ENCODE measurements around the gene TSPAN18.

TSPAN18 gene

DNA sequence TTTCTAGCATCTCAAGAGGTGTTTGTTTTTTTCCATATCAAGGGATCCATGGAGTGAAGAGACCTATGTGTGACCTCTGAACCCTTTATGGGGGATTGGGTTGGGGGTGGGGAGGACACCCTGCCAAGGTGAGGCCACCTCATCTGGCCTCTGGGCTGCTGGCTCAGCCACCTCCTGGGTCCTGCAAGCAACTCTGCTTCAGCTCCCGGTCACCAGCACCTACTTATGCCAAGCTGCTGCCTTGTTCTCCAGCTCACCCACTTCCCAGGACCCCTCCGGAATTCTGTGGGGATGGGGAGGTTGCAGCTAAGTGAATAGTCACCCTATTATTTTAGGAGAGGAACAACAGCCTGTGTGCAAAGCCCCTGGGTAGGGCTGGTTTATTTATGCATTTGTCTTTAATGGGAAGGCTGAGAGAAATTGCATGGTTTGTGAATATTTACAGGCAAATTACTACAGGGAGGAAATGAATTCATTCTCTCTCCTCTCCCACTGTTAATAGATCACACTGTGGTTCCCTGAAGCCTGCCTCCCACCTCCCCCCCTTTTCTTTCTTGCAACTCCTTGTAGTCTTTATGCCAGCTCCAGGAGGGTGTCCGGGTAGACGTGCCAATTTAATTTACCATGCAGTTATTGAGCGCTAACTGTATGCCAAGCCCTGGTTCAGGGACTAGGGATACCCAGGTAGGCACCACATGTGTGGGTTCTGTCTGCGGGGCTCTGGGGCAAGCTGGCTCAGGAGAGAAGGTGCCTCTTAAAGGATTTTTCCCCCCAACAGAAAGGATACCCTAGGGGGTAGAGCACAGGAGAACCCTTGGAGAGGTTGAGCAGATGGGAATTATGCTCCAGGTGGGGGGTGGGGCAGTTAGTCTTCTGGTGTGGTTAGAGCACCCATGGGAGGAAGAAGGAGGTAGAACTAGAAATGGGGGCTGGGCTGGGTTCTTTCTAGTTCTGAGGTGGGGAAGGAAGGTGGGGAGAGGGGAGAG is 50.7 kb downstream of the TSPAN18 start:
- no peak for DNase-seq (ENCODE audit: low read depth in 2 of 2)

DNA sequence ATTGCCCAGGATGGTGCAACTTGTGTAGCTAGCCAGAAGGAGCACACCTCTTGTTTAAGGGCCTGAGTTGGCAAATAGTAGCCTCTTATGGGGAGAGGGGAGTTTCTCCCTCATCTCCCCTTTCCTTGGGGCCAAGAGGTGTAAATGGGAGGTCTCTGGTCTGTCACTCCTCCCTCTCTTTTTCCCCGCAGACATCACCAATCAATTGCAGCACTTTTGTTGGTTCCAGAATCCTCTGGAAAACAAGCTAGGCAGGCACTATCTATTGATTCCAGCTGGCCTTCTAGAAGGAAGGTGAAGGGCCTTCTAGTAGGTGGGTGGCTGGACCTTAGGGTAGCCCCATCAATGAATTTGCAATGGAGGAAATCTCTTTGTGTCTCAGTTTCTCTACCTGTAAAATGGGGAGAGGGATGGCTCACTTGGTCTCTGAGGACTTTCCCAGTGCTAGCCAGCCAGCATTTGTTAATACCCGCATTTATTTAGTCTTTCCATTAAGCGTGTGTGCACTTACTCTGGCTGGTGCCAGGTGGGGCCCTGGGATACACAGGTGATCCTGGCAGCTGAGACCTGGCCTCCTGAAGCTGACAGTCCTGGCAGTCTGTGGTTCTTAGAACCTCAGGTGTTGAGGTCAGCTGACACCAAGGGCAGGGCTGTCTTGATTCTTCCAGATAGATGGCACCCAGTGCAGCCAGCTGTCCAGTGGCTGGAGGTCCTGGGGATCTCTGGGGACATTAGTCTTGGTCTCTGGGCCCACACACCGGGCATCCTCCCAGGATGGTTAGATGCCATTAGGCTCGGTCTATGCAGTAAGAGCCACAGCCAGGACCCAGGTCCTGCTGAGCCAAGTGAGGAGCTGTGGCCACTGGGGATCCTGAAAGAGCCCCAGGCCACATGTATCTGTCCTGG is 51.7 kb downstream of the TSPAN18 start:
- DNase-seq (ENCODE audit: low read depth in 2 of 2) = no peak

- DNase-seq (ENCODE audit: low read depth in 2 of 2) = no peak
These were observed 53.2 kb downstream of the TSPAN18 start for GRCh38 chr11:44779736-44780520.

- no peak for DNase-seq (ENCODE audit: low read depth in 2 of 2)
These were observed 54.3 kb downstream of the TSPAN18 start for GRCh38 chr11:44780940-44781631.

- DNase-seq (ENCODE audit: low read depth in 2 of 2) = no peak
These were observed 54.9 kb downstream of the TSPAN18 start for GRCh38 chr11:44781655-44782054.

DNA sequence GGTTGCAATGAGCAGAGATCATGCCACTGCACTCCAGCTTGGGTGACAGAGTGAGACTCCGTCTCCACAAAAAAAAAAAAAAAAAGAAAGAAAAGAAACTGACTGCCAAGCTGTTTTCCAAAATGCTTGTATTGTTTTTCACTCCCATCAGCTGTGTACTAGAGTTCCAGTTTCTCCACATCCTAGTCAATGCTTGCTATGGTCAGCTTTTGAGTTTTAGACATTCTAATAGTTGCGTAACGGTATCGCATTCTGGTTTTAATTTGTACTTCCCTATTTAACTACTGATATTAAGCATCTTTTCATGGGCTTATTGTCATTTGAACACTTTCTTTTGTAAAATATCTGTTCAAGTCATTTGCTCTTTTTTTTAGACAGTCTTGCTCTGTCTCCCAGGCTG is 55.7 kb downstream of the TSPAN18 start:
- DNase-seq (ENCODE audit: low read depth in 2 of 2) = no peak

GRCh38 chr11:44784436-44784760 is 57.6 kb downstream of the TSPAN18 start:
- no peak for DNase-seq (ENCODE audit: low read depth in 2 of 2)

GRCh38 chr11:44784851-44785250 is 58.1 kb downstream of the TSPAN18 start:
- DNase-seq (ENCODE audit: low read depth in 2 of 2) = no peak

- no peak for DNase-seq (ENCODE audit: low read depth in 2 of 2)
These were observed 59.3 kb downstream of the TSPAN18 start for GRCh38 chr11:44785856-44786607.

GRCh38 chr11:44787070-44787469 is 60.3 kb downstream of the TSPAN18 start:
- DNase-seq (ENCODE audit: low read depth in 2 of 2) = no peak

DNA sequence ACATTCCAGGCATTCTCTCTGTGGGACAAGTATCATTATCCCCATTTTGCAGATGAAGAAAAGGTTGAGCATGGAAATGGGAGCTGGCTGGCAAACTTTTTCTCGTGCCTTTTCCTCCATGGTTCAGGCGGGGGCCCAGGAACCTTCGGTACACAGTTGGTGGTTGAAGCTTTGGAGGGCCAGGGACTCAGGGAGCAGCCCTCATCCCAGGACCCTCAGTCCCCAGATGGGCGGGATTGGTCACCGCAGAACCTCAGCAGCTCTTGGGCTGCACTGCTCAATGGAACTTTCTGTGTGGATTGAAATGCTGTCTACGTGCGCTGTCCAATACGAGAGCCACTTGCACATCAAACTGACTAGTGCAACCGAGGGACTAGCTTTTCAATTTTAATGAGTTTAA is 61.2 kb downstream of the TSPAN18 start:
- DNase-seq (ENCODE audit: low read depth in 2 of 2) = no peak

- DNase-seq (ENCODE audit: low read depth in 2 of 2) = no peak
These were observed 61.9 kb downstream of the TSPAN18 start for GRCh38 chr11:44788536-44789261.

DNA sequence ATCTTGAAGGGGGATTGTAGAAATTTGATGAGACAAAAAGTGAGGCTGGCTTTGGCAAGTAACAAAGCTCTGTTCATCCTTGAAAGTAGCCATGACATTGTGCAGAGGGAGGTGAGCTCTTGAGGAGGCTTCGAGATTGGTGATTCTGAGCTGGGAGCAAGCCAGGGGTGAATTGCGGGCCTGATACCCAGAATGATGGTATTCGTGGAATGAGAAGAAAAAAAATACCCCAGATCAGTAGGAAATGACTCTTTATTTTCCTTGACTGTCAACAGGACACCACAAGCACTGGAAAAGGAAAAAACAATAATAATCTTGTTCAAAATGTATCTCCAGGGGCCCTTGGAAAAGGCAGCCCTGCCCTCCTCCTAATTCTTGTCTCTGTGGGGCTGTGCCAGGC is 62.7 kb downstream of the TSPAN18 start:
- no peak for DNase-seq (ENCODE audit: low read depth in 2 of 2)

- DNase-seq (ENCODE audit: low read depth in 2 of 2) = no peak
These were observed 63.4 kb downstream of the TSPAN18 start for GRCh38 chr11:44790211-44790610.

GRCh38 chr11:44791316-44791925 is 64.7 kb downstream of the TSPAN18 start:
- no peak for DNase-seq (ENCODE audit: low read depth in 2 of 2)

DNA sequence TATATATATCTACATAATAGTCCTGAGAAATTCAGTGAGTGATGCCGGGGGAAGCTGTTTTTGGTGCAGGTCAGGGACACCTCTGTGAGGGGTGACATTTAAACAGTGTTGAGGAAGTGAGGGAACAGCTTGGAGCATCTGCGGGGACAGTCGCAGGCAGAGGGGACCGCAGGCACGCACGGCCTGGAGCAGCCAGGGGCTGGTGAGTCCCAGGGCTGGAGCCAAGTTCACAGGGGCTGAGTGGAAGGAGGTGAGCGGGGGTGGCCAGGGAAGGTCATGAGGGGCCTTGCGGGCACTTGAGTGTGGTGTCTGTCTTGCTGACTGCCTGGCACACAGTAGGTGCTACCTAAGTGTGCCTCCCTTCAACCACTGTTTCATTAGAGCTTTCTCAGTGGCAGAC is 65.4 kb downstream of the TSPAN18 start:
- DNase-seq (ENCODE audit: low read depth in 2 of 2) = no peak

DNA sequence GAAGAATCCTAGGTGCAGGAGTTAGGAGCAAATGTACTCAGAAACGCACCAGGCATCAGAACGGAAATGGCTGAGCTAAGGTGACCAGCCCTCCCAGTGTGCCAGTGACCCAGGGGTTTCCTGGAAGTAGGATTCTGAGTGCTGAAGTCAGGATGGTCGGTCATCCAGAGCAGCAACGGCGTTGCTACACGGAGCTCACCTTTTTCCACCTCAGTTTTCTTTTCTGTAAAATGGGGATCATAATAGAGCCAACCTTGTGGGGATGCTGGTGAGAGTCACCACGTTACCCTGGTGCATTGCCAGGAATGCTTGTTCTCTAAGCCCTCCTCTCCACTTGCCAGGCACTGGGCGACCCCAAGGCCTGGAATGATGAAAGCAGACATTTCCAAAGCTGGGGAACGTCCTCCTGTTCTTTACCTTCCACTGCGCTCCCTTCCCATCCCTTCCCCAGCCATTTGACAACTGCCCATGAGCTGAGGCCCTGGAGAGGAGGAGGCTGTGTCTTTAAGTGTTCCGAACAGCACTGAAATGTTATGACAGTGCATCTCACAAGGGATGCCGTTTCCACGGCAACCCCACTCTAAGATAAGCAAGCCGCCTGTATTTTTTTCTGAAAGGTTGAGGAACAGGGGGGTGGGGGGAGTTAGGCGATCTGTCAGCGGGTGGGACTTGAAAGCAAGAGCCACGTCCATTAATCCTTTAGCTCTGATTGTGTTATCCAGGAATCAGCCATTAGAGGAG is 66.8 kb downstream of the TSPAN18 start:
- DNase-seq (ENCODE audit: low read depth in 2 of 2) = no peak

GRCh38 chr11:44795803-44796535 is 69.2 kb downstream of the TSPAN18 start:
- DNase-seq (ENCODE audit: low read depth in 2 of 2) = no peak
